ENCODE measurements around the gene CCDC191.

The CCDC191 gene

GRCh38 chr3:113954091-113954685 lies 102.1 kb downstream of the CCDC191 start:
- DNase-seq, result no peak

GRCh38 chr3:113953677-113954076 lies 102.6 kb downstream of the CCDC191 start:
- DNase-seq, result peak; percentile 34

GRCh38 chr3:113952921-113953320 lies 103.4 kb downstream of the CCDC191 start:
- no peak for DNase-seq

- no peak for DNase-seq
Measured at GRCh38 chr3:113948015-113948917, 108.1 kb downstream of the CCDC191 start.

- DNase-seq, result peak; percentile 68
Measured at GRCh38 chr3:113947372-113948014, 108.8 kb downstream of the CCDC191 start, which contains the start of gene ZDHHC23. TSS of gene ZDHHC23 (plus strand) at chr3:113948013. CDS start at chr3:113948803, 790 bp downstream.

- no peak for DNase-seq
Measured at GRCh38 chr3:113946831-113947230, 109.5 kb downstream of the CCDC191 start.

GRCh38 chr3:113927556-113927955 lies 128.8 kb downstream of the CCDC191 start:
- peak; percentile 24 for DNase-seq

GRCh38 chr3:113914646-113915045 lies 141.7 kb downstream of the CCDC191 start:
- no peak for DNase-seq

All from GDM1 (cell line).